H1 (cell line): ENCODE measurements around the gene ATP1A1. TPM values are rescaled to one million over a fixed set of nuclear protein-coding genes. Genes with fewer than 3 reads are reported as not detected.

Experiments used
- CEBPB ChIP-seq: IDR thresholded peaks from 2 replicates; pipeline ENCODE4 v1.6.1; 2012; ENCODE audit warnings: low read depth, low read length
- CREB1 ChIP-seq: IDR thresholded peaks from 2 replicates; pipeline ENCODE4 v1.6.1; 2012; ENCODE audit warnings: inconsistent platforms
- MAFK ChIP-seq: IDR thresholded peaks from 2 replicates; pipeline ENCODE4 v1.6.1; 2012; ENCODE audit warnings: low read depth, mild to moderate bottlenecking, improper control_type of control experiment, low read length
- SIN3A ChIP-seq, 2 experiments: IDR thresholded peaks in 1 of 2; conservative IDR thresholded peaks in 1 of 2; 2 replicates each; pipeline ENCODE4 v1.6.1; 2011 to 2012; ENCODE audit warnings: low read length in 2 of 2, improper control_type of control experiment in 1 of 2, low read depth in 1 of 2, mild to moderate bottlenecking in 1 of 2
- TBP ChIP-seq: IDR thresholded peaks from 2 replicates; pipeline ENCODE4 v1.6.1; 2011; ENCODE audit warnings: low read depth, low read length, improper control_type of control experiment
- polyA plus RNA-seq, 7 experiments: library from polyadenylated mRNA; depleted of rRNA in 3 of 7; stranded (reverse) in 5 of 7; unstranded in 2 of 7; fragments of >200 nt in 5 of 7; fragments of 200-250 nt in 2 of 7; gene quantifications; 1 replicate in 5 of 7; 2 replicates in 1 of 7; 4 replicates in 1 of 7; pipeline versions ENCODE4 v1.2.1 to v1.2.3, GENCODE V29; 2011 to 2013; ENCODE audit warnings: missing spikeins in 2 of 7, mixed read lengths in 2 of 7
- total RNA-seq: library from RNA; stranded (reverse); fragmentation: NEBNext Ultra II Directional; extraction: Animal tissue kit (Norgen Biotek cat#: 25700); gene quantifications from 2 replicates; pipeline ENCODE4 v1.2.1, GENCODE V29; 2021

Gene ATP1A1
- total and polyA plus RNA-seq, 2 of the 8 experiments (the other 6 are each of a cell fraction or from before 2014, with no cell fraction given): 222 to 325 TPM

GRCh38 chr1:116415200-116415698, 42.2 kb downstream of the ATP1A1 start (continued):
- TF ChIP-seq SIN3A (conservative IDR thresholded peaks at IDR 0.05 in 1 of 2, IDR thresholded peaks at IDR 0.05 in 1 of 2; ENCODE audit: low read depth in 1 of 2, low read length in 2 of 2): no peak
- no peak for TF ChIP-seq MAFK
- no peak for TF ChIP-seq CREB1
- no peak for TF ChIP-seq CEBPB
- TF ChIP-seq TBP: no peak
